GM12878 (cell line): ENCODE measurements around the gene SIT1. TPM values are rescaled to one million over a fixed set of nuclear protein-coding genes. Genes with fewer than 3 reads are reported as not detected.
A peak's percentile ranks its signal among the peaks of the same experiment; 100 is the strongest.

ENCODE experiments used
- ATAC-seq: fragments of 200-7000 bp; cut with Tn5 transposase; 3 replicates; pipeline ENCODE4 v1.9.1; 2020; ENCODE audit warnings: mild to moderate bottlenecking, moderate library complexity
- BruUV-seq: library from RNA; stranded (reverse); fragments of 400-500 nt; replicated peaks from 2 replicates; lab custom pipeline; 2021; lab: Mats Ljungman, UMichigan
- CTCF ChIA-PET: fragments of 300-600 bp; sonication (Branson Sonifier 250); formaldehyde crosslinking; extraction: SDS; loops from one replicate; lab custom pipeline; 2021; ENCODE audit warnings: inconsistent platforms; lab: Yijun Ruan, JAX
- POLR2A ChIA-PET: fragments of 350-600 bp; formaldehyde crosslinking; extraction: SDS; loops from one replicate; lab custom pipeline; 2021; ENCODE audit warnings: inconsistent platforms; lab: Charles Lee
- RAD21 ChIA-PET: fragments of 300-600 bp; sonication (Branson Sonifier 250); formaldehyde crosslinking; loops from one replicate; lab custom pipeline; 2023; ENCODE audit warnings: antibody characterized with exemption; ENCODE audit not compliant: unreplicated experiment; lab: Charles Lee
- SMC1A ChIA-PET: fragments of 300-600 bp; sonication (Branson Sonifier 250); formaldehyde crosslinking; loops from one replicate; lab custom pipeline; 2023; ENCODE audit not compliant: unreplicated experiment, uncharacterized antibody; lab: Charles Lee
- DNase-seq: peaks from one replicate; pipeline ENCODE4 v3.0.0-alpha.2; 2011; ENCODE audit warnings: low read depth, low spot score
- FAIRE-seq: peaks from 3 replicates; lab custom pipeline; 2011; peaks lifted over from hg19 to GRCh38; lab: Jason Lieb, UNC
- H2AFZ ChIP-seq: 2 replicates; pipeline ENCODE4 v1.6.0; 2011; ENCODE audit warnings: low read depth, low read length, control low read depth; ENCODE audit not compliant: control insufficient read depth
- H3K27ac ChIP-seq: 2 replicates; pipeline ENCODE4 v1.5.1; 2011; ENCODE audit warnings: control low read depth; ENCODE audit not compliant: control insufficient read depth, insufficient read depth
- H3K27me3 ChIP-seq, 2 experiments: replicated peaks in 1 of 2; 2 replicates each; pipeline versions ENCODE4 v1.6.0 to v1.6.1; 2011; ENCODE audit warnings: low read length in 1 of 2; ENCODE audit not compliant: control insufficient read depth in 2 of 2, insufficient read depth in 2 of 2
- H3K36me3 ChIP-seq, 2 experiments: 2 replicates each; pipeline ENCODE4 v1.5.1; 2011; ENCODE audit warnings: low read length in 1 of 2; ENCODE audit not compliant: control insufficient read depth in 2 of 2, insufficient read depth in 2 of 2
- H3K4me1 ChIP-seq: 2 replicates; pipeline ENCODE4 v1.6.1; 2011; ENCODE audit warnings: mild to moderate bottlenecking, low read length, moderate library complexity, mixed read lengths; ENCODE audit not compliant: control insufficient read depth, insufficient read depth
- H3K4me2 ChIP-seq: 2 replicates; pipeline ENCODE4 v1.6.0; 2011; ENCODE audit warnings: control low read depth; ENCODE audit not compliant: control insufficient read depth, insufficient read depth
- H3K4me3 ChIP-seq: fragments of 200-600 bp; sonication (generic); 2 replicates; pipeline ENCODE4 v1.5.1; 2016
- H3K79me2 ChIP-seq: 2 replicates; pipeline ENCODE4 v1.6.0; 2011; ENCODE audit warnings: low read length; ENCODE audit not compliant: control insufficient read depth, insufficient read depth
- H3K9ac ChIP-seq: 2 replicates; pipeline ENCODE4 v1.8.0; 2011; ENCODE audit warnings: low read length, control low read depth, mixed read lengths; ENCODE audit not compliant: control insufficient read depth, insufficient read depth
- H3K9me3 ChIP-seq: replicated peaks from 3 replicates; pipeline ENCODE4 v1.5.1; 2011; ENCODE audit warnings: mild to moderate bottlenecking, low read length; ENCODE audit not compliant: control insufficient read depth, insufficient read depth
- H4K20me1 ChIP-seq: 2 replicates; pipeline ENCODE4 v1.6.0; 2011; ENCODE audit not compliant: control insufficient read depth, insufficient read depth
- BHLHE40 ChIP-seq, 2 experiments: fragments of 450-650 bp in 1 of 2; IDR thresholded peaks; 2 replicates each; pipeline ENCODE4 v1.6.1; 2011 to 2017; ENCODE audit warnings: low read depth in 2 of 2, borderline replicate concordance in 1 of 2, improper control_type of control experiment in 1 of 2, low read length in 1 of 2, mild to moderate bottlenecking in 1 of 2
- BRCA1 ChIP-seq: IDR thresholded peaks from 2 replicates; pipeline ENCODE4 v1.6.1; 2011; ENCODE audit warnings: low read depth, low read length, improper control_type of control experiment
- FOXK2 ChIP-seq: fragments of 450-650 bp; IDR thresholded peaks from 2 replicates; pipeline ENCODE4 v1.6.1; 2017; ENCODE audit warnings: mild to moderate bottlenecking, moderate library complexity
- SMARCA5 ChIP-seq: fragments of 450-650 bp; IDR thresholded peaks from 2 replicates; pipeline ENCODE4 v1.6.1; 2017; ENCODE audit warnings: mild to moderate bottlenecking
- SMC3 ChIP-seq: IDR thresholded peaks from 2 replicates; pipeline ENCODE4 v1.6.1; 2011; ENCODE audit warnings: low read length, improper control_type of control experiment, borderline replicate concordance
- SRF ChIP-seq, 2 experiments: IDR thresholded peaks; 2 replicates each; pipeline ENCODE4 v1.6.1; 2011; ENCODE audit warnings: low read depth in 2 of 2, low read length in 2 of 2, mild to moderate bottlenecking in 1 of 2, moderate library complexity in 1 of 2
- TARDBP ChIP-seq: IDR thresholded peaks from 2 replicates; pipeline ENCODE4 v1.6.1; 2016; ENCODE audit warnings: borderline replicate concordance
- YBX1 ChIP-seq: fragments of 450-650 bp; IDR thresholded peaks from 2 replicates; pipeline ENCODE4 v1.6.1; 2016; ENCODE audit warnings: antibody characterized with exemption
- ZBED1 ChIP-seq: IDR thresholded peaks from 2 replicates; pipeline ENCODE4 v1.6.1; 2016; ENCODE audit warnings: borderline replicate concordance
- WGBS: methylation state at CpG from one replicate; pipeline ENCODE4 v1.1.6; 2016; ENCODE audit warnings: low lambda C conversion rate; ENCODE audit not compliant: insufficient replicate concordance, insufficient coverage; ENCODE audit errors: missing lambda C conversion rate; 5-methylcytosine and 5-hydroxymethylcytosine counted together
- in situ Hi-C: fragments of 300-500 bp; cut with MboI; formaldehyde crosslinking; loops from 9 replicates; pipeline ENCODE4 v1.14.3; 2018; ENCODE audit warnings: mixed read lengths
- intact Hi-C: fragments of 100-400 bp; cut with micrococcal nuclease; formaldehyde crosslinking; loops from one replicate; pipeline ENCODE4 v1.14.2; 2022; ENCODE audit not compliant: unreplicated experiment
- polyA plus RNA-seq, 11 experiments: library from polyadenylated mRNA; depleted of rRNA in 4 of 11; unstranded in 6 of 11; stranded (reverse) in 5 of 11; fragments of >200 nt; fragmentation: Nextera tagmentation in 4 of 11; fragmentation: Illumina TruSeq in 1 of 11; extraction: Ambion mirVana in 4 of 11; extraction: Trizol in 1 of 11; gene quantifications; 1 replicate in 1 of 11; 2 replicates in 10 of 11; pipeline versions ENCODE4 v1.2.1 to v1.2.3, GENCODE V29; 2011 to 2016; ENCODE audit warnings: inconsistent platforms in 2 of 11, missing spikeins in 2 of 11, low read depth in 1 of 11
- total RNA-seq, 4 experiments: library from RNA; depleted of rRNA in 3 of 4; stranded (reverse); fragments of >200 nt in 3 of 4; fragmentation: Illumina TruSeq in 1 of 4; extraction: Trizol in 1 of 4; gene quantifications; 2 replicates each; pipeline versions ENCODE4 v1.2.1 to v1.2.3, GENCODE V29; 2013 to 2021
- TF ChIP-seq, protein P1 (sequence below): fragments of 450-650 bp; IDR thresholded peaks from 2 replicates; pipeline ENCODE4 v1.6.1; 2016; ENCODE audit warnings: mild to moderate bottlenecking, moderate library complexity, borderline replicate concordance

Gene SIT1
- total and polyA plus RNA-seq, 10 of the 15 experiments (the other 5 are each of a cell fraction or from before 2014, with no cell fraction given), result 0.97 to 137 (median 59.7) TPM

DNA sequence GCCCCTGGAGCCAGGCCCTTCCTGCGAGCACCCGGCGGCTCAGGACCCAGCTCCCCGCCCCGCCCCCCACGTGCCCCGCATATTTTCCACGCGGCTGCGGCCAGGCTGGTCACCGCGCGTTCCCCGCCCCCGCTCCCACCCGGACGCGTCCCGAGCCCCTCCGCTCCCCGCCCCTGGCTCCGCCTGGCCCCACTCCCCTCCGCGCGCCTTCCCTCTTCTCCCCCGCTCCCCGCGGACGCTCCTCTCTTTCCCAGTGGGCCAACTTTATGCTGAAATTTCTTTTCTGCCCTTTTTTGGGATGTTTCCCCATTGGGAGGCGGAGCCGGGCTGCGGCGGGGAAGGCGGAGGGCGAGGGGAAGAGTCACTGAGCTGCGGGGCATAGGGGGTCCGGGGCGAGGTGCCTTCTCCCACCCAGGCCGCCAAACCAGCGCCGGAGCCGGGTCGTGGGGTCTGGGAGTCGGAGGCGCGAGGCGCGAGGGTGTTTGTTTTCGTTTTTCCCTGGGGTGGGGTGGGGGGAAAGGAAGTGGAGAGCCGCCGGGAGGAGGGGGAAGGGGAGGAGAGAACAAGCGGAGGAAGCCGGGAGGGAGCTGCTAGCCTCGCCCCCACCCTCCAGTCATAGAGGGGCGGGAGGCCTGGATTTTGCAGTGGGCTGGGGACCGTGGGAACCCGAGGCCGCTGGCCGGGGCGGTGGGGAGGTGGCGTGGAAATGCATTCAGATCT lies 40.0 kb upstream of the SIT1 start:
- ATAC-seq (peak; percentile 47), FAIRE-seq (no peak), DNase-seq (no peak)
- Histone ChIP-seq H3K4me2 (peak overlapping the region; percentile 90), H3K9ac (peak overlapping the region; percentile 53), H2AFZ (peak overlapping the region; percentile 79), H3K27ac (no peak overlapping the region), H3K36me3 (peaks cover under 1 to 1% of the 10 kb centered on the region in 2 experiments; a peak in 1 of 4 replicates), H3K27me3 (no peaks in the 10 kb centered on the region), H3K79me2 (no peaks in the 10 kb centered on the region; the same call in 1 of the 2 replicates), H3K4me3 (peak overlapping the region; percentile 87), H3K9me3 (no peaks in the 10 kb centered on the region), H3K4me1 (peaks cover 3% of the 10 kb centered on the region; the same call in 1 of the 2 replicates), H4K20me1 (no peaks in the 10 kb centered on the region)
- ChIA-PET CTCF (interaction anchor here (0.9 to 15.2 kb wide), 6 partner anchors 30 to 87 kb away, joined by 3 to 227 read pairs (median 5); partner anchors contain the start of genes ARHGEF39, CCDC107 and RMRP), SMC1A (interaction anchor here (0.6 to 1.4 kb wide), 5 partner anchors 29 to 1395 kb away, joined by 3 to 4 read pairs (median 3); no protein-coding TSS in a partner anchor), RAD21 (interaction anchor here (0.6 to 2.0 kb wide), 5 partner anchors 21 to 87 kb away, joined by 3 to 7 read pairs (median 4); partner anchors contain the start of gene CCDC107), POLR2A (interaction anchor here (0.7 to 2.7 kb wide), 7 partner anchors 19 to 74 kb away, joined by 3 to 13 read pairs (median 4); partner anchors contain the start of genes CREB3 and TLN1)
- no TSS peak for BruUV-seq
- intact Hi-C loops, result no loop called here
- in situ Hi-C loops, result no loop called here
- whole genome bisulfite sequencing, result 1% methylated on average over 28 of the region's 61 CpGs
- TF ChIP-seq SMARCA5 (no peak), SRF (IDR thresholded peaks at IDR 0.05; ENCODE audit: low read depth in 2 of 2, low read length in 2 of 2) (peak in 1 of 2 experiments; percentile 67; a peak in 1 of 4 replicates)

DNA sequence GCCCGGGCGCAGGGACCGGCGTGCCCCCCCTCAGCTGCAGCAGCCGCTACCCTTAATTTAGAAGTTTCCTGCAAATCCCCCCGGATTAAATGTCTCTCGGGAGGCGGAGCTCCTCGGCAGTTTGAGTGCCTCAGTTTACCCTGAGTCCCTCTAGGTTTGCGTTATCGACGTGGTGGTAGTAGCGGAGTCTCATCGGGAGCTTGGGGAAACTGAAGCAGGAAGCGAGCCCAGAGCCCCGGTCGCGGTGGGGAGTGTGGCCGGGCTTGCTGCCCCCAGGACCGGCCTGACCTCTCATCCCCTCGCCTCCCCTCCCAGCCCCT lies 39.5 kb upstream of the SIT1 start:
- no peaks in the 10 kb centered on the region for H4K20me1 ChIP-seq
- peak overlapping the region; percentile 79 for H2AFZ ChIP-seq
- H3K27me3 ChIP-seq, result no peaks in the 10 kb centered on the region; a peak in 1 of 4 replicates
- no TSS peak for BruUV-seq
- ChIA-PET SMC1A (interaction anchor here (1.4 kb wide), 1 partner anchor 38 kb away, joined by 4 read pairs; no protein-coding TSS in a partner anchor), RAD21 (interaction anchor here (0.6 to 2.0 kb wide), 3 partner anchors 26 to 43 kb away, joined by 3 to 7 read pairs (median 5); partner anchors contain the start of gene CCDC107), POLR2A (interaction anchor here (0.7 to 2.7 kb wide), 6 partner anchors 19 to 74 kb away, joined by 3 to 13 read pairs (median 4); no protein-coding TSS in a partner anchor), CTCF (interaction anchor here (0.9 to 15.2 kb wide), 6 partner anchors 29 to 86 kb away, joined by 3 to 227 read pairs (median 5); partner anchors contain the start of genes ARHGEF39, CCDC107 and RMRP)
- no peak overlapping the region for H3K27ac ChIP-seq
- H3K4me2 ChIP-seq, result peak overlapping the region; percentile 90
- ATAC-seq, result peak; percentile 54; the same call in 2 of the 3 replicates
- peak overlapping the region; percentile 53 for H3K9ac ChIP-seq
- WGBS, result 5% methylated on average over 21 of the region's 21 CpGs
- H3K36me3 ChIP-seq, result no peaks in the 10 kb centered on the region
- no peak for FAIRE-seq
- H3K79me2 ChIP-seq, result no peaks in the 10 kb centered on the region; the same call in 1 of the 2 replicates
- in situ Hi-C loops, result no loop called here
- DNase-seq, result no peak
- intact Hi-C loops, result no loop called here
- no peaks in the 10 kb centered on the region for H3K9me3 ChIP-seq
- H3K4me3 ChIP-seq, result peak overlapping the region; percentile 87; the same call in 1 of the 2 replicates
- H3K4me1 ChIP-seq, result peaks cover 3% of the 10 kb centered on the region; the same call in 1 of the 2 replicates
- no peak for TF ChIP-seq BHLHE40 (IDR thresholded peaks at IDR 0.05; ENCODE audit: borderline replicate concordance in 1 of 2, low read depth in 2 of 2, low read length in 1 of 2)
- TF ChIP-seq YBX1, result no peak
- TF ChIP-seq ZBED1, result no peak
- TF ChIP-seq BRCA1, result no peak
- TF ChIP-seq SMC3, result no peak
- no peak for TF ChIP-seq FOXK2
- TF ChIP-seq, protein P1, sequence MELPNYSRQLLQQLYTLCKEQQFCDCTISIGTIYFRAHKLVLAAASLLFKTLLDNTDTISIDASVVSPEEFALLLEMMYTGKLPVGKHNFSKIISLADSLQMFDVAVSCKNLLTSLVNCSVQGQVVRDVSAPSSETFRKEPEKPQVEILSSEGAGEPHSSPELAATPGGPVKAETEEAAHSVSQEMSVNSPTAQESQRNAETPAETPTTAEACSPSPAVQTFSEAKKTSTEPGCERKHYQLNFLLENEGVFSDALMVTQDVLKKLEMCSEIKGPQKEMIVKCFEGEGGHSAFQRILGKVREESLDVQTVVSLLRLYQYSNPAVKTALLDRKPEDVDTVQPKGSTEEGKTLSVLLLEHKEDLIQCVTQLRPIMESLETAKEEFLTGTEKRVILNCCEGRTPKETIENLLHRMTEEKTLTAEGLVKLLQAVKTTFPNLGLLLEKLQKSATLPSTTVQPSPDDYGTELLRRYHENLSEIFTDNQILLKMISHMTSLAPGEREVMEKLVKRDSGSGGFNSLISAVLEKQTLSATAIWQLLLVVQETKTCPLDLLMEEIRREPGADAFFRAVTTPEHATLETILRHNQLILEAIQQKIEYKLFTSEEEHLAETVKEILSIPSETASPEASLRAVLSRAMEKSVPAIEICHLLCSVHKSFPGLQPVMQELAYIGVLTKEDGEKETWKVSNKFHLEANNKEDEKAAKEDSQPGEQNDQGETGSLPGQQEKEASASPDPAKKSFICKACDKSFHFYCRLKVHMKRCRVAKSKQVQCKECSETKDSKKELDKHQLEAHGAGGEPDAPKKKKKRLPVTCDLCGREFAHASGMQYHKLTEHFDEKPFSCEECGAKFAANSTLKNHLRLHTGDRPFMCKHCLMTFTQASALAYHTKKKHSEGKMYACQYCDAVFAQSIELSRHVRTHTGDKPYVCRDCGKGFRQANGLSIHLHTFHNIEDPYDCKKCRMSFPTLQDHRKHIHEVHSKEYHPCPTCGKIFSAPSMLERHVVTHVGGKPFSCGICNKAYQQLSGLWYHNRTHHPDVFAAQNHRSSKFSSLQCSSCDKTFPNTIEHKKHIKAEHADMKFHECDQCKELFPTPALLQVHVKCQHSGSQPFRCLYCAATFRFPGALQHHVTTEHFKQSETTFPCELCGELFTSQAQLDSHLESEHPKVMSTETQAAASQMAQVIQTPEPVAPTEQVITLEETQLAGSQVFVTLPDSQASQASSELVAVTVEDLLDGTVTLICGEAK, result no peak
- TF ChIP-seq TARDBP, result no peak
